Right atrium auricular region (tissue), 2 donors: Measurements from ENCODE around the gene SRSF5. TPM values are rescaled to one million over a fixed set of nuclear protein-coding genes. Genes with fewer than 3 reads are reported as not detected.

Experiments used
- DNase-seq: peaks from one replicate; pipeline ENCODE4 v3.0.0-alpha.2; 2019; ENCODE audit warnings: low spot score
- H3K27ac ChIP-seq, 2 donors: fragments of 200-600 bp; sonication (generic); 1 replicate in 1 of 2; 2 replicates in 1 of 2; pipeline ENCODE4 v1.5.1; 2016 to 2019
- H3K27me3 ChIP-seq, 2 donors: fragments of 200-600 bp; sonication (generic); one replicate each; pipeline versions ENCODE4 v1.5.1 to v1.6.0; 2017 to 2019
- H3K36me3 ChIP-seq: fragments of 200-600 bp; sonication (generic); one replicate; pipeline ENCODE4 v1.5.1; 2016
- H3K4me1 ChIP-seq, 2 donors: fragments of 200-600 bp; sonication (generic); one replicate each; pipeline versions ENCODE4 v1.5.1 to v1.6.0; 2017 to 2019
- H3K4me3 ChIP-seq, 2 donors: fragments of 200-600 bp; sonication (generic); 1 replicate in 1 of 2; 2 replicates in 1 of 2; pipeline ENCODE4 v1.5.1; 2017 to 2019; ENCODE audit warnings: mild to moderate bottlenecking in 1 of 2, moderate library complexity in 1 of 2
- H3K9me3 ChIP-seq, 2 donors: fragments of 200-600 bp; sonication (generic); one replicate each; pipeline ENCODE4 v1.5.1; 2019
- total RNA-seq, 2 donors: library from RNA; depleted of rRNA; stranded (reverse); fragments of >200 nt; gene quantifications; one replicate each; pipeline ENCODE4 v1.1.0, GENCODE V29; 2016
- TF ChIP-seq, protein P1 (sequence below), 2 donors: fragments of 200-600 bp; sonication (generic); IDR thresholded peaks; one replicate each; pipeline ENCODE4 v1.5.1; 2019; ENCODE audit warnings: antibody characterized with exemption in 2 of 2

The SRSF5 gene
- total RNA-seq, 2 donors from 2014 or later = 96.8 to 111 TPM

DNA sequence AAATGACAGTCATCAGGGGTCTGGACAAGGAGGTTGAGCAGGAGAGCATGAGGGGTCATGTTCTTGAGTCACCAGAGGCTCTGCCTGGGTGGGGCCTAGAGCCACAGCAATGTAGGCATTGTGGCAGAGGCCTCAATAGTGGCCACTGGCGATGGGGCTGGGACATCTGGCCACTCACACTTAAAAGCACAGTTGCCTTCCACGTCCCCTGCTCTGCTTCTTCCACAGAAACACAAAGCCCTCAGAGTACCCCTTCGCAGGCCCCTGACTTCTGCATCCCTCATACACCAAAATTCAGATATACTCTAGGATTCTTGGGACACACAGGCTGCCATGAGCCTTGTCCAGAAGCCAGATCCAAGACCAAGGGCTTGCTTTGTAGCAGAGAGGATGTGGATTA is 27.8 kb downstream of the SRSF5 start:
- Histone ChIP-seq H3K27ac (no peak overlapping the region), H3K36me3 (no peaks in the 10 kb centered on the region), H3K4me3 (no peak overlapping the region), H3K9me3 (no peaks in the 10 kb centered on the region), H3K27me3 (no peaks in the 10 kb centered on the region), H3K4me1 (peaks cover 0 to 13% of the 10 kb centered on the region in 2 donors)
- TF ChIP-seq, protein P1, sequence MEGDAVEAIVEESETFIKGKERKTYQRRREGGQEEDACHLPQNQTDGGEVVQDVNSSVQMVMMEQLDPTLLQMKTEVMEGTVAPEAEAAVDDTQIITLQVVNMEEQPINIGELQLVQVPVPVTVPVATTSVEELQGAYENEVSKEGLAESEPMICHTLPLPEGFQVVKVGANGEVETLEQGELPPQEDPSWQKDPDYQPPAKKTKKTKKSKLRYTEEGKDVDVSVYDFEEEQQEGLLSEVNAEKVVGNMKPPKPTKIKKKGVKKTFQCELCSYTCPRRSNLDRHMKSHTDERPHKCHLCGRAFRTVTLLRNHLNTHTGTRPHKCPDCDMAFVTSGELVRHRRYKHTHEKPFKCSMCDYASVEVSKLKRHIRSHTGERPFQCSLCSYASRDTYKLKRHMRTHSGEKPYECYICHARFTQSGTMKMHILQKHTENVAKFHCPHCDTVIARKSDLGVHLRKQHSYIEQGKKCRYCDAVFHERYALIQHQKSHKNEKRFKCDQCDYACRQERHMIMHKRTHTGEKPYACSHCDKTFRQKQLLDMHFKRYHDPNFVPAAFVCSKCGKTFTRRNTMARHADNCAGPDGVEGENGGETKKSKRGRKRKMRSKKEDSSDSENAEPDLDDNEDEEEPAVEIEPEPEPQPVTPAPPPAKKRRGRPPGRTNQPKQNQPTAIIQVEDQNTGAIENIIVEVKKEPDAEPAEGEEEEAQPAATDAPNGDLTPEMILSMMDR (IDR thresholded peaks at IDR 0.05) = no peak
- no peak for DNase-seq

DNA sequence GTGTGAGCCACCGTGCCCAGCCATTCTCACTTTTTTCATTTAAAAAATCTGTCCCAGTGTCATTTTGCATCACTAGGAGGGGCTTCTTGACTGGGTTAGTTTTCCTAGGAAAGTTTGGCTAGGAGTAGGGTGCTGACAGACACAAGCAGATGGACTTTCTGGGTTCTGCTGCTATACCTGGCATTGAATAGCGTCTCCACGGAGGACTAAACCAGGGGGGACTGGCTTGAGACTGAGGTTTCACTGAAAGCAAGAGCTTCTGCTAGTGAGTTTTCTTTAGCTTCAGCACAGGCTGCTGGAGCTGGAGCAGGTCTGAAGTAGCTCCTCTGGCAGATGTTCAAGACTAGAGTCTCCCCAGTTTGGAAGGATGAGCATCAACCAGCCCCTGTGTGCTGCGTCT is 28.7 kb downstream of the SRSF5 start:
- no peaks in the 10 kb centered on the region for H3K9me3 ChIP-seq
- no peak overlapping the region for H3K4me3 ChIP-seq
- no peaks in the 10 kb centered on the region for H3K27me3 ChIP-seq
- DNase-seq = no peak
- no peak overlapping the region for H3K27ac ChIP-seq
- no peaks in the 10 kb centered on the region for H3K36me3 ChIP-seq
- peaks cover 0 to 13% of the 10 kb centered on the region in 2 donors for H3K4me1 ChIP-seq
- TF ChIP-seq, protein P1 (IDR thresholded peaks at IDR 0.05) = no peak

DNA sequence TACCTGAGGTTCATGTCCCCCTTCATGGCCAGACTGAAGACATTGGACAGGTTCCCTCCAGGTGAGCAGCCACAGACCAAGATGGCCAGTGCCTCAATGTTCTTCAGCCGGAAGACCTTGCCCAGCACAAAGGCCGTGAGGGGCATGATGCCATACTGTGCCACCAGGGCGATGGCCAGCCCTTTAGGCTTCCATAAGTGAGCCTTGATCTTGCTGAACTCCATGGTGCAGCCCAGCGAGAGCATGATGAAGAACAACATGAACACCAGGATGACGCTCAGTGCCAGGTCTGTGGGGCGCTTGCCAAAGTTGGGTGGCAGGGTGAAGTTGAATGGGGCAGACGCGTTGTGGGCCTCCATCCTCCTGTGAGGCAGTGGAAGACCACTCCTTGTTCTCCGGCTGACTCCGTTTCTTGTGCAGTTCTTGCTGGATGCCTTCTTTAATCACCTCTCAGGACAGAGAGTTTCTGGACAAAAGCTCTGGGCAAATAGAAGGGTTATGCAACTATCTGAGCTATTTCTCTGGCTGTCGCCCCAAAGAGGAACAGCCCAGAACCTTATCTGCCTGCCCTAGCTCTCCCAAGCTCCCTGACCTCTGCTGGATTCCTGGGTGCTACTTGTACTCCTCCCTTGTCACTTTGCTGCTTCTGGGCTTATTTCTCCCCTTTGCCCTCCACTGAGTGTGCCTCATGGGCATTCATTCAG is 30.0 kb downstream of the SRSF5 start, which contains the start of gene SLC10A1:
Gene SLC10A1 (minus strand): TSS at position 445 of the 704 bp plus-strand sequence. CDS start 86 bp downstream, at position 359.
- Histone ChIP-seq H3K4me3 (no peak within 1 kb of the TSS), H3K4me1 (peaks cover 0 to 13% of the 10 kb centered on the region in 2 donors), H3K27me3 (no peaks in the 10 kb centered on the region), H3K27ac (no peak within 1 kb of the TSS), H3K9me3 (no peaks in the 10 kb centered on the region), H3K36me3 (no peaks in the 10 kb centered on the region)
- DNase-seq = no peak
- TF ChIP-seq, protein P1 (IDR thresholded peaks at IDR 0.05) = no peak

DNA sequence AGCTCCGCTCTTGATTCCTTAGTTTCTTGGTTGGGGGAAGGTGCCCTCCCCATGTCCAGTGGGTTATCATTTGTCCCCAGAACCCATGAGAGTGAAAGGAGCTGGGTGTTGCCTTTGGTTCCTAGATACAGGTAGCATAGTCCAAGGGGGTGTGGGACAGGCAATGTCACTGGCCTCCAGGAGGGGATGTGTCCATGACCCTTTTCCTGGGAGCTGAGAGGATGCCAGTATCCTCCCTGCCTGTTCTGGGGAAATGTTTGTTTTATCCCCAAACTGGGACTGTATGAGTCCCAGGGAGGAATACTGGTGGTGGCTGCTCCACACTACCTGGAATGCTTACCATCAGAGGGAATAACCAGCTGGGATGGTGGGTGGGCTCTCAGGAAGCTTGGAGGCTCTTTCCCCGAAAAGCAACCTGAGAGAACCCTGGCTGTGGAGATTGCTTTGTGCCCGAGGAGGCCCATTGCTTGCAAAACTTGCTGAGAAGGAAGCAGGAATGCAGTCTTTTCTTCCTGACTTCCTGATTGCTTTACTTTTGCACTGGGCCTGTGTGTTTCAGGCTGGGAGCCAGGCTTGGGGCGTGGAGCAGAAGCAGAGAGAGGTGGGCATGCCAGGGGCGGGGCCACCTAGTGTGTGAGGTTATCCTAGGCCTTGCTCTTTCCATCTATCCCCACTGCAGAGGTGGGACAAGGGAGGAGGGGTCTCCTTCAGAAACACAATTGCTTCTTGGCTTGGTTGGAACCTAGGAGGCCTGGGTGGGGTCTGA is 30.8 kb downstream of the SRSF5 start:
- no peak for DNase-seq
- Histone ChIP-seq H3K9me3 (no peaks in the 10 kb centered on the region), H3K27ac (no peak overlapping the region), H3K4me3 (no peak overlapping the region), H3K27me3 (no peaks in the 10 kb centered on the region), H3K36me3 (no peaks in the 10 kb centered on the region), H3K4me1 (peaks cover 0 to 13% of the 10 kb centered on the region in 2 donors)
- TF ChIP-seq, protein P1 (IDR thresholded peaks at IDR 0.05) = no peak

DNA sequence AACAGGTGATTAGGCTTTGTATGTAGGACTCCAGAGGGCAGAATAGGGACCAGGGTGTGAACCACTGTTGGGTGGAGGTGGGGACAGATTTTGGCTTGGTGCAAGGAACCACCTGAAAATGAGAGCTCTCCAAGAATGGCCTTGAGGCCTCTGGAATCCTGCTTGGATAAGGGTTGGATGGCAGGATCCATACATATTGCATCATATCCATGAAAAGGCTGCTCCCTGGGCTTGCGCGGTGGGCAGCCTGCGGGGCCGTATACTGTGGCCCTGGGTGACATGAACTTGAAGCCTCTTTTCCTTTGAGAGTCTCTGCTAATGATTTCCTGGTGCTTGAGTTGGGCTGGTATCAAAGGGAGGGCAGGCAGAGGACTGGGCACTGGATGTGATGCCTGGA is 31.4 kb downstream of the SRSF5 start:
- Histone ChIP-seq H3K27me3 (no peaks in the 10 kb centered on the region), H3K4me3 (no peak overlapping the region), H3K4me1 (peaks cover 0 to 13% of the 10 kb centered on the region in 2 donors), H3K27ac (no peak overlapping the region), H3K9me3 (no peaks in the 10 kb centered on the region), H3K36me3 (no peaks in the 10 kb centered on the region)
- DNase-seq = no peak
- TF ChIP-seq, protein P1 (IDR thresholded peaks at IDR 0.05) = no peak
